ENCODE measurements around the gene C8G. TPM values are rescaled to one million over a fixed set of nuclear protein-coding genes. Genes with fewer than 3 reads are reported as not detected.

The C8G gene
- total and polyA plus RNA-seq, 2 of the 8 experiments (the other 6 are each of a cell fraction or from before 2014, with no cell fraction given), result 0.62 to 0.80 TPM

DNA sequence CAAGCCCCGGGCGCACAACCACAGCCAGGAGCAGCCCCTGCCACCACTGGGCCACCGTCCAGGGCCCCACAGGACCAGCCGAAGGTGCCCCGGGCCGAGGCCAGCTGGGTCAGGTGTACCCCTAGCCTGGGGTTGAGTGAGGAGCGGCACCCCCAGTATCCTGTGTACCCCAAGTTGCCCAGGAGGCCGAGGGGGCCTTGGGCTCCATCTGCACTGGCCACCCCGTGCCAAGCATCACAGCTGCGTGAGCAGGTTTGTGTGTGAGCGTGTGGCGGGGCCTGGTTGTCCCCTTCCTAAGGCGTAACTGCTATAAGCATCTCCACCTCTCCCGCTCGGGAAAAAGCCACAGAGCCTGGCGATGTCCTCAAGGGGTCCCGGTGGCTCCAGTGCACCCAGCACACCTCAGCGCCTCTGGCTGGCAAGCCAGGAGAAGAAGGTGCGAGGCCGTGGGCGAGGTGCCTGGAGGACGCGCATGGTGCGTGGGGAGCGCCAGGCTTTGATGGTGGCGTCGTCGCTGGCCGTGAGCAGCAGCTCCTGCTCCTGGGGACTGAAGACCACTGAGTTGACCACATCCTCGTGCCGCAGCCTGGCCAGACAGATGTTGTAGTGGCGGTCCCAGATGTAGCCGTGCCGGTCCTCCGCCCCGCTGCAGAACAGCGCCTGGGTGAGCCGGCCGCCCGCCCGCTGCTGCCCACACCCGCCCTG, 4.4 kb upstream of the C8G start (continued):
- TF ChIP-seq, protein P1, sequence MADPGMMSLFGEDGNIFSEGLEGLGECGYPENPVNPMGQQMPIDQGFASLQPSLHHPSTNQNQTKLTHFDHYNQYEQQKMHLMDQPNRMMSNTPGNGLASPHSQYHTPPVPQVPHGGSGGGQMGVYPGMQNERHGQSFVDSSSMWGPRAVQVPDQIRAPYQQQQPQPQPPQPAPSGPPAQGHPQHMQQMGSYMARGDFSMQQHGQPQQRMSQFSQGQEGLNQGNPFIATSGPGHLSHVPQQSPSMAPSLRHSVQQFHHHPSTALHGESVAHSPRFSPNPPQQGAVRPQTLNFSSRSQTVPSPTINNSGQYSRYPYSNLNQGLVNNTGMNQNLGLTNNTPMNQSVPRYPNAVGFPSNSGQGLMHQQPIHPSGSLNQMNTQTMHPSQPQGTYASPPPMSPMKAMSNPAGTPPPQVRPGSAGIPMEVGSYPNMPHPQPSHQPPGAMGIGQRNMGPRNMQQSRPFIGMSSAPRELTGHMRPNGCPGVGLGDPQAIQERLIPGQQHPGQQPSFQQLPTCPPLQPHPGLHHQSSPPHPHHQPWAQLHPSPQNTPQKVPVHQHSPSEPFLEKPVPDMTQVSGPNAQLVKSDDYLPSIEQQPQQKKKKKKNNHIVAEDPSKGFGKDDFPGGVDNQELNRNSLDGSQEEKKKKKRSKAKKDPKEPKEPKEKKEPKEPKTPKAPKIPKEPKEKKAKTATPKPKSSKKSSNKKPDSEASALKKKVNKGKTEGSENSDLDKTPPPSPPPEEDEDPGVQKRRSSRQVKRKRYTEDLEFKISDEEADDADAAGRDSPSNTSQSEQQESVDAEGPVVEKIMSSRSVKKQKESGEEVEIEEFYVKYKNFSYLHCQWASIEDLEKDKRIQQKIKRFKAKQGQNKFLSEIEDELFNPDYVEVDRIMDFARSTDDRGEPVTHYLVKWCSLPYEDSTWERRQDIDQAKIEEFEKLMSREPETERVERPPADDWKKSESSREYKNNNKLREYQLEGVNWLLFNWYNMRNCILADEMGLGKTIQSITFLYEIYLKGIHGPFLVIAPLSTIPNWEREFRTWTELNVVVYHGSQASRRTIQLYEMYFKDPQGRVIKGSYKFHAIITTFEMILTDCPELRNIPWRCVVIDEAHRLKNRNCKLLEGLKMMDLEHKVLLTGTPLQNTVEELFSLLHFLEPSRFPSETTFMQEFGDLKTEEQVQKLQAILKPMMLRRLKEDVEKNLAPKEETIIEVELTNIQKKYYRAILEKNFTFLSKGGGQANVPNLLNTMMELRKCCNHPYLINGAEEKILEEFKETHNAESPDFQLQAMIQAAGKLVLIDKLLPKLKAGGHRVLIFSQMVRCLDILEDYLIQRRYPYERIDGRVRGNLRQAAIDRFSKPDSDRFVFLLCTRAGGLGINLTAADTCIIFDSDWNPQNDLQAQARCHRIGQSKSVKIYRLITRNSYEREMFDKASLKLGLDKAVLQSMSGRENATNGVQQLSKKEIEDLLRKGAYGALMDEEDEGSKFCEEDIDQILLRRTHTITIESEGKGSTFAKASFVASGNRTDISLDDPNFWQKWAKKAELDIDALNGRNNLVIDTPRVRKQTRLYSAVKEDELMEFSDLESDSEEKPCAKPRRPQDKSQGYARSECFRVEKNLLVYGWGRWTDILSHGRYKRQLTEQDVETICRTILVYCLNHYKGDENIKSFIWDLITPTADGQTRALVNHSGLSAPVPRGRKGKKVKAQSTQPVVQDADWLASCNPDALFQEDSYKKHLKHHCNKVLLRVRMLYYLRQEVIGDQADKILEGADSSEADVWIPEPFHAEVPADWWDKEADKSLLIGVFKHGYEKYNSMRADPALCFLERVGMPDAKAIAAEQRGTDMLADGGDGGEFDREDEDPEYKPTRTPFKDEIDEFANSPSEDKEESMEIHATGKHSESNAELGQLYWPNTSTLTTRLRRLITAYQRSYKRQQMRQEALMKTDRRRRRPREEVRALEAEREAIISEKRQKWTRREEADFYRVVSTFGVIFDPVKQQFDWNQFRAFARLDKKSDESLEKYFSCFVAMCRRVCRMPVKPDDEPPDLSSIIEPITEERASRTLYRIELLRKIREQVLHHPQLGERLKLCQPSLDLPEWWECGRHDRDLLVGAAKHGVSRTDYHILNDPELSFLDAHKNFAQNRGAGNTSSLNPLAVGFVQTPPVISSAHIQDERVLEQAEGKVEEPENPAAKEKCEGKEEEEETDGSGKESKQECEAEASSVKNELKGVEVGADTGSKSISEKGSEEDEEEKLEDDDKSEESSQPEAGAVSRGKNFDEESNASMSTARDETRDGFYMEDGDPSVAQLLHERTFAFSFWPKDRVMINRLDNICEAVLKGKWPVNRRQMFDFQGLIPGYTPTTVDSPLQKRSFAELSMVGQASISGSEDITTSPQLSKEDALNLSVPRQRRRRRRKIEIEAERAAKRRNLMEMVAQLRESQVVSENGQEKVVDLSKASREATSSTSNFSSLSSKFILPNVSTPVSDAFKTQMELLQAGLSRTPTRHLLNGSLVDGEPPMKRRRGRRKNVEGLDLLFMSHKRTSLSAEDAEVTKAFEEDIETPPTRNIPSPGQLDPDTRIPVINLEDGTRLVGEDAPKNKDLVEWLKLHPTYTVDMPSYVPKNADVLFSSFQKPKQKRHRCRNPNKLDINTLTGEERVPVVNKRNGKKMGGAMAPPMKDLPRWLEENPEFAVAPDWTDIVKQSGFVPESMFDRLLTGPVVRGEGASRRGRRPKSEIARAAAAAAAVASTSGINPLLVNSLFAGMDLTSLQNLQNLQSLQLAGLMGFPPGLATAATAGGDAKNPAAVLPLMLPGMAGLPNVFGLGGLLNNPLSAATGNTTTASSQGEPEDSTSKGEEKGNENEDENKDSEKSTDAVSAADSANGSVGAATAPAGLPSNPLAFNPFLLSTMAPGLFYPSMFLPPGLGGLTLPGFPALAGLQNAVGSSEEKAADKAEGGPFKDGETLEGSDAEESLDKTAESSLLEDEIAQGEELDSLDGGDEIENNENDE (IDR thresholded peaks at IDR 0.05; ENCODE audit: insufficient replicate concordance, low read length), result no peak
- TF ChIP-seq SRF (IDR thresholded peaks at IDR 0.05; ENCODE audit: low read depth, low read length), result no peak
- no peak for TF ChIP-seq POU5F1 (IDR thresholded peaks at IDR 0.05; ENCODE audit: low read depth, low read length)
- no peak for TF ChIP-seq HDAC2 (IDR thresholded peaks at IDR 0.05; ENCODE audit: borderline replicate concordance in 1 of 2, low read depth in 2 of 2, low read length in 2 of 2)
- no peak for TF ChIP-seq SUZ12 (IDR thresholded peaks at IDR 0.05; ENCODE audit: low read length)
- no peak for TF ChIP-seq RFX5 (IDR thresholded peaks at IDR 0.05; ENCODE audit: borderline replicate concordance, low read depth, low read length)
